GM04504 (cell line): ENCODE measurements around the gene POLN.
"Not testable (repeated sequence)": the region's sequence is repeated elsewhere in the genome, so short reads cannot be mapped to it uniquely, and the experiment has no call there.

Source experiments
- DNase-seq: peaks from one replicate; pipeline ENCODE4 v3.0.0-alpha.2; 2012; ENCODE audit warnings: low read depth

The POLN gene

DNA sequence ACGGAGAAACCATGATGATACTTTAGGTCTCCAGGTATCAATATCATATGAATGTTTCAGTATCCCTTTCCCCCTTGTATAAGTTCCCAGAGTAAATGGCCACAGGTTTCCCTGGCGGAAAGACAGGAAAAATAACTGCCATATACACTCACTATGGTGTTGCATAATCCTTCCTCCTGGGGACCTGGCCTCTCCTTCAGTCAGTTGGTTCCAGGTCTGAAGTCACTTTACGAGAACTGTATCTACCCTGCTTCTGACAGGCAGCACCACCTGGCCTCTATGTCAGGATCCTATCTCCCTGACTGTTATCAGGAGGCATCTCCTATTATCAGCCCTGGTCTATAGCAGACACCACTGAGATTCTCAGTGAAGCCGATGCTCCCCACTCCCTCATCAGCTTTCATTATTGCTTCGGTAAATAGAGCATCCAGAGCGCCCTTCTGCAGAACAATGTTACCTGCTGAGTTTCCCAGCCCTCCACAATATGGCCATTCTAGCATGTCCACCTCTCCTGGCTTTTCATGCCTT lies 22.6 kb downstream of the POLN start:
- DNase-seq = no peak

DNA sequence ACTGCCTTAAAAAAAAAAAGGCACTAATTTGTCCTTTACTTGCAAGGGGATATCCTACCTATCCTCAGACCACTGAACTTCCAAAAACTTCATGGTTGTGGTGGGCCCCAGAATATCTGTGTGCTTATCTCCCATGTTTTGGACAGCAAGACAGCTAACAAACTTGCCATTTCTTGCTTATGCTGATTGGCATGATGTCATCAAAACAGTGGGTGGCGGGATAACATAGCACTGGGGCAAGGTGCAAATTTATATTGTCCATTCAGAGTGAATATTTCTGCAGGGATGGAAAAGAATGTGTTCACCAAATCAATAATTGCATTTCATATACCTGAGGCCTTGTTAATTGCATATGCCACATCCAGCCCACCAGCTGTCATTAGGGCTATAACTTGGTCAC lies 23.5 kb downstream of the POLN start:
- DNase-seq = no peak

DNA sequence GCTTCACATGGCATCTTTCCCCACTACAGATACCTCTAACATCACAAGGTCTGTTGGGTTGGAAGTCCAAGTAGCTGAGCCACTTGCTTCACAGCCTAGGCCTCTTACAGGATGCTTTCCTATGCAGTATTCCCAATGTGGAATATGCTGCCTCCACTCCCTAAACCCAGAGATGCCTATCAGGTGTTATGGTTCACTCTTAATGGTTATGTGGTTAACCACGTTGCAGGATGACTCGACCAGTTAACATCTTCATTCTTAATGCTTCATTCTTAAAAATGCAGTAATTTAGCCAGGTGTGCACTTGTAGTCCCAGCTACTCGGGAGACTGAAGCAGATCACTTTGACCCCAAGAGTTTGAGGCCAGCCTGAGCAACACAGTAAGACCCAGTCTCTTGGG lies 24.2 kb downstream of the POLN start:
- DNase-seq = no peak

DNA sequence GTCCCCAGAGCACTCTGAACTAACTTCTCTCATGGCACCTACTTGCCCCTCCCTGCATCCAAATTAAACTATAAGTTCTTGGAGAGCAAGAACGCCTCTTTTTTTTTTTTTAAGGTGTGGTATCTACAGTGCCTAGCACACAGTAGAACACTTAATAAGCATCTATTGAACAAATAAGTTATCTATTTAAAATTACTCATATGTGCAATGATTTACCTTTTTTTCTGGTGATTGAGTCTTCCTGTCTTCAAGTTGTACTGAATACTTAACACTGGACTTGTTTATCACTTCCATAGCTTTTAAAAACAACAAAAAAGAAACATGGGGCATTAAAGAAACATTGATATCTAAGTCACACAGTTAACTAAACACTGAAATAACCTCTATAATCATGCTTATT lies 29.1 kb downstream of the POLN start:
- DNase-seq = no peak

DNA sequence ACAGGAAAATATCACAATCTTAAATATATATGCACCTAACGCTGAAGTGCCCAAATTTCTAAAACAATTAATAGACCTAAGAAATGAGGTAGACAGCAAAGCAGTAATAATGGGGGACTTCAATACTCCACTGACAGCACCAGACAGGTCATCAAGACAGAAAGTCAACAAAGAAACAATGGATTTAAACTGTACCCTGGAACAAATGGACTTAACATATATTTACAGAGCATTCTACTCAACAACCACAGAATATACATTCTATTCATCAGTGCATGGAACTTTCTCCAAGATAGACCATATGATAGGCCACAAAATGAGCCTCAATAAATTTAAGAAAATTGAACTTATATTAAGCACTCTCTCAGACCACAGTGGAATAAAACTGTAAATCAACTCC lies 39.1 kb downstream of the POLN start:
- not testable (repeated sequence) for DNase-seq

DNA sequence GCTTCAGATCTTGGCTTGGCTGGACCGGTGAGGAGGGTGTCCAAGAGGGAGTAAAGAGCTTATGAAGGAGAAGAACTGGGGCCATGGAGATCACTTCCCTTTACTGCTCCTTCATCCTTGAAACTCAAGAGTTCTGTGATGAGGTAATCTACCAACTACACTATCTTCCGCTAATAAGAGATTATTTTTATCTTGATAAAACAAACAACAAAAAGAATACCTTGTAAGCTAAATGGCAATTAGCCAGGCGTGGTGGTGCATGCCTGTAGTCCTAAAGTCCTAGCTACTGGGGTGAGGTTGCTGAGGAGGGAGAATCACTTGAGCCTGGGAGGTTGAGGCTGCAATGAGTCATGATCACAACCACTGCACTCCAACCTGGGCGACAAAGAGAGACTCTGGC lies 47.4 kb downstream of the POLN start:
- DNase-seq = no peak

DNA sequence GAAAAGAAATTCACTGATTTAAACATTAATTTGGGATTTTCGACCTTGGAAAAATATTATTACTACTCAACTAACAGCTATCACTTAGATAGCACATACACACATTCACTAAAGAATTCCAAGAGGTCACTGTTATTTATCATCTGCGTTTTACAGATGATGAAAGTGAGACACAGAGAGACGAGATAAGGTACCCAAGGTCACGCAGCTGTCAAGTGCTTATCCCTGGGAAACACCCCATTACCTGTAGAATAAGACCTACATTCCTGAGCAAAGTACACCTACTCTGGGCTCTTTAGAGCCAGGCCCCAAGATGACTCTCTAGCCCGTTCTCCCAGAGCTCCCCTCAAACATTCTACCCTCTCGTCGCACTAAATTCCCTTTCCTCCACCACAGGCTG lies 48.6 kb downstream of the POLN start:
- DNase-seq = no peak

DNA sequence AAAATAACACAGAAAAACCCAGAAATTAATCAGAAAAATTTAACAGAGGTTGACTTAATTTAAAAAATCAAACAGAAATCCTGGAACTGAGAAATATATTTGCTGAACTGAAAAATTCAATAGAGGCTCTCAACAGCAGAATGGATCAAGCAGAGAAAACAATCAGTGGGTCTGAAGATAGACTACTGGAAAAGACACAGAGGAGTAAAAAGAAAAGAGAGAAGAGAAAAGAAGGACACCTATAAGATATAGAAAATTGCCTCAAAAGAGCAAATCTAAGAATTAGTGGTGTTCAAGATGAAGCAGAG lies 55.1 kb downstream of the POLN start:
- DNase-seq = no peak

DNA sequence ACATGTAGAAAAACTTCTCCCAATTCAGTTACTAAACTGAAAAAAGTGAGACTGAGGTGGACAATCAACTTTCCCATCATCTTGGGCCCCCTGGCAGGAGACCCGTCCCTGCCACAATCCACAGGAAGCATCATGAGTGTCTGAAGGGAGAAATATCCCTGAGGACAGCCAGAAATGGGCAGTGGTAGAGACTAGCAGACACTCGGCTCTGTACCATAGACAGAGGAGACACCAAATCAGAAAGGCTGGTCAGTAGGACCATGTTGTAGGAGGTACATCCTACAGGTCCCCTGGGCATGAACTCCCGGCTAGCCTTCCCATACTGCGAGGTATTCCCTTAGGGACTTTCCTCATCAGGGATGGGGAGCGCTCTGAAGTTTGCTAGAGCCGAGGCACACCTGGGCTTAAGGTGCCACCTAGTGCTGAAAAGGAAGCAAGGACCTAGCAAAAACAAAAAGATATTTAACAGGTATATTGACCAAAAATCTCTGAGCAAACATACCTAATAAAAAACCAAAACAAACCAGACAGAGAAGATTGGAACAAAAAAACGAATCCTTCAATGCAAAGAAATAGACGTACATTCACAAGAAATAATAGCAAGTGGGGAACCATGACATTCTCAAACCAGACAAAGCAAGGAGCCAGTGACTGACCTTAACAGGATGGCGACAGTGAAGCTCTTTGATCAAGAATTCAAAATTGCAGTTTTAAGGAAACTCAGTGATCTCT lies 55.6 kb downstream of the POLN start:
- DNase-seq = no peak

DNA sequence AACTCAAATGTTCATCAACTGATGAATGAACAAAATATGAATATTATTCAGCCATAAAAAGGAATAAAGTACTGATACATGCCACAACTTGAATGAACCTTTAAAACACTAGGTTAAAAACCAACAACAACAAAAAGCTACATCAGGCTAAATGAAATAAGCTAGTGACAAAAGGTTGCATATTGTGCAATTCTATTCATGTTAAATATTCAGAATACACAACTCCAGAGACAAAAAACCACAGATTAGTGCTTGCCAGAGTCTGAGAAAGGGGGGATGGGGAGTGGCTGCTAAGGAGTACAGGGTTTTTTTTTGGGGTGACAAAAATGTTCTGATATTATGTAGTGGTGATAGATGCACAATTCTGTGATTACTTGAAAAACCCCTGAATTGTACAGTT lies 58.5 kb downstream of the POLN start:
- DNase-seq = no peak

DNA sequence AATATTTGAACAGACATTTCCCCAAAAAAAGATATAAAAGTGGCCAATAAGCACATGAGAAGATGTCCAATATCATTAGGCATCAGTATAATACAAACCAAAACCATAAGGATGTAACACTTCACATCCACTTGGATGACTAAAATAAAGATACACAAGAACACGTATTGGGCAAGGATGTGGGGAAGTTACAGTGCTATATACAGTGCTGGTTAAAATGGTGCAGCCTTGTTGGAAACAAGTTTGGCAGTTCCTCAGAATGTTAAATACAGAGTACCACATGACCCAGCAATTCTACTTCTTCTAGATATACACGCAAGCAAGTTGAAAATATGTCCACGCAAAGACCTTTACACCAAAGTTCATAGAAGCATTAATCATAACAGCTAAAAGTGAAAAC lies 58.9 kb downstream of the POLN start:
- DNase-seq = no peak

DNA sequence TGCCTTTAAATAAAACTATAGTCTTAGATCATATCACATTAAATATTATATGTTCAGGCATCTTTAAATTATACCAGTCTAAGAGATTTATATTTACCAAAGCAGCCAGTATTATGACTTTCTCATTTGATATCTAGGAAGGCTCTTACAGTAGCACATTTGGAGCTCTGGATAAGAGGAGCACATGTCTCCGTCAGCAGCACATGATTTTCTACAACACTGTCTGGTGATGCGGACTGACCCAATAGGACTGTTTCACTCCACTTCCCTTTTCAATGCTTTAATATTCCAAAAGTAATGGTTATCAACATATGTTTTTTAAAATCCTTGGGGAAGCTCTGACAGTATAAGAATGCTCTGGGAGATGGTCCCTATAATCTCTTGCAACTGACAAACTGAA lies 61.5 kb downstream of the POLN start:
- no peak for DNase-seq

DNA sequence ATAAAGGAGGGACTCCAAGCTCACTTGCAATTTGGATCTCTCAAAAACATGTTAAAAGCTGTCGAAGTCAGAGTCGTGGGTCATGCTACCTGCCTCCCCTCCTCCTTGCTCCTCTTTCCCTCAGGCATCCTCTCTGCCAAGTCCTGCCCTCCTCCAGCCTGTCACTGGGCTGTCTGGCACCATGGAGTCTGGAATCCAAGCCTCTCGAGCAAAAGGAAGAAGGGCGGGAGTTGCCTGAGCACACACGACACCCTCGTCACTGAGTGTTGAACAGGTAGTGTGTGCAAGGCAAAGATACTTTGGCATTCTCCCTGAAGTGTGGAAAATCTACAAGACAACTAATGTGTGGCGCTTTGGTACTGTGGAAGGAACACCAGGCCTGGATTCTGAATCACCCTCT lies 62.2 kb downstream of the POLN start:
- no peak for DNase-seq

DNA sequence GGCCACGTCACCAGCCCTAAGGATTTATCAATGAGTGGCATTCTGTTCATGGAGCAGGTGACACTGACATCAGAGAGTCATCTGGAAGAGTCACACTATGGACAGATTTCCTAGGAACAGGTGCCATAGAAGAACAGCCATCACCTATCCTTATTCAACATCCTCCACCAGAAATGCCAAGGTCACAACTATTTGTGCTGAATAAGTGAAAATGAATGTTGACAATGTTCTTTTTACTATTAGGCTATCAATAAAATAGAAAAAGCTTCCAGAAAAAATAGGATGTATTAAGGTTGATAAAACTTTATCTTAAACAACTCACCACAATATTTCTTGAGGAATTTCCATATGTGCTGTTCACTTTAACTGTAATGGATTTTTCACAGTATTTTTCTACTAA lies 62.9 kb downstream of the POLN start:
- DNase-seq = no peak

DNA sequence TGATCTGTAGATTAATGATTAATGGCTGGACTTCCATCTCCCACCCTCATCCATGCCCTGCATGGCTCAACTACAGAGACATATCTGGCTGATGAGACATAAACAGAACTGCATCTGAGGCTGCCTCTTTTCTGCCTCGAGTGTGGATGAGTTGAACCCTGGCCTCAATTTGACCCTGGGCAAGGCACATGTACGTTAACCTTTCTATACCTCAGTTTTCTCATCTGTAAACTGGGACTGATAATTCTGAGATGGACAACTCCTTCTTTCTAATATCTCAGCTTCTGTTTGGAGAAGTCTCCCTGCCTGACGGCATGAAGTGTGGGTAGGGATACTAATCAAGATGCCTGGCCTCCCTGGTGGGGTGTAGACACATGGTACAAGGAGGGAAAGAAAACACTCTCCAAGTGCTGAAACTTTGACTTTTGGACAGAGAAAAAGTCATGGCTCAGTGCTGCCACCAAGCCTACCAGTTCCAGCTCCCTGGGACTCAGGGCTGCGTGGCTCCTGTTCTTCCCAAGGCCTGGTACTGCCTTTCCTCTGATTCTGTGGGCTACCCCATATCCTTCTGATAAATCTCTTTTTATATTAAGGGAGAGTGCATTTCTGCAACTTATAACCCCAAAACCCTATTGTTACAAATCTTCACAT lies 64.4 kb downstream of the POLN start:
- DNase-seq = no peak

DNA sequence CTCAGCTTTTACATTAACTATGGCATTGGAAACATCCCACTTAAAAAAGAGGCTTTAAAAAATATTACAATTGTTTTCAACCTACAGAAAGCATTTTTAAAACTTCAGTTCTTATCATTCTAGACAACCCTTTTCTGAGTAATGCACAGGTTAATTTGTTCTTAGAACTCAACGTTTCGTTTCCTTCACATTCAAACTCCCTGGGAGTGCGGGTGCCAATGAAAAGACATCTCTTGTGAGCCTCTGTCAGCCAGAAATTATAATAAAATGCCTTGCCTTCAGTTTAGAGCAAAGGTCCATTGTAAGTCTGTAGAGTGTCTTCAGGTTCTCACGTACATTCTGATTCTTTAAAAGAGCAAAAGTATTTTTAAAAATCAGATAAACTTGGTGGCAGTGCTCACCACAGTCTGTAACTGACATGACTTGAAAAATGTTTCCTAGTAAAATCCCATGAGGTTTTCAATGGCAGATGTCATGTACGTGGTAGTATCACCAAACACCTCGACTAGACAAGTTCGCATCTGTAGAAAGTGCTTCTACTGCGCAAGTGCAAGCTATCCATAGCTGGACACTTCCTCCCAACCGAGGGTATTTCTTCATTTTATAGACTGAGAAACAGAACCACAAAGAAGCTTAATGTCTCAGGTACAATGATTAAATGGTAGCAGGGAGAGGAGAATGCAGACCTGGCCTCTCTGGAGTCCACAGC lies 65.8 kb downstream of the POLN start:
- no peak for DNase-seq

DNA sequence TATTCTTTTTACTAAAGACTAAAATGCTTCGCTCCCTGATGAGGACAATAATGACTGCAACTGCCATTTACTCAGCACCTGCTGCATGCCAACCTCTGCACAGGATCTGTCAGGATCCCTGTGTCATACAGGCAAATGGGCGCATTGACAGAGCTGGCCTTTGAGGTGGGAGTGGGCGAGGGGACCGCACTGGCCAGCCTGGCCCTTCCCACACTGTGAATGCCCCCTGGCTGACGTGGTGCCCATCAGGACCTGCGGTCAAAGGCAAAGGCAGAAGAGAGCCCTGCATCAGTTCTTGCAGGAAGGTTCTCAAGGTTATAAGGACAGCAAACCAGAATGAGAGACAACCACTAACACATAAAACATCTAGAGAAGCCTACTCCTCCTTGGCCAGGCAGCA lies 67.9 kb downstream of the POLN start:
- no peak for DNase-seq

DNA sequence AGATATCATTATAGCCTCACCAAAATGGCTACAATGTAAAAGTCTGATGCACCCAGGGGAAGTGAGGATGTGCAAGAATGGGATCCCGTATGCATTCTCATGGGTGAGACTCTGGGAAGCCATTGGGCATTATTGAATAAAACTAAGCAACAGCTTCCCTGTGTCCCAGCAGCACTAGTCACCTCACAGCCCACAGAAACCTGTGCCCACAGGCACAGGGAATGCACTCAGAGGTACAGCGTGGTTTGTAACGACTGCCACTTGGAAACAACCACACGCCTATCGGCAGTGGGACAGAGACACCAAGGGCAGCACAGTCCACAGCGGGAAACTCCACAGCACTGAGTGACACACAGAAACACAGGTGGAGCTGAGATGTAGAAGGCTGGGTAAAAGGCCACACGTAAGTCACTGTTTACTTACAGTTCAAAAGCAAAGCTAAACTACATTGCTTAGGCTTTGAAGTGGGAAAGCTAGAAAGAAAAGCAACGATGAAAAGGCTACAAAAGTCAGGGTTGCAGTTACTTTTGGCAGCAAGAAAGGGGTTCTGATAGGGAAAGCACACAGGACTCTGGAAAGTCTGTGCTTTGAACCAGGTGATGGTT lies 69.2 kb downstream of the POLN start:
- DNase-seq = no peak

DNA sequence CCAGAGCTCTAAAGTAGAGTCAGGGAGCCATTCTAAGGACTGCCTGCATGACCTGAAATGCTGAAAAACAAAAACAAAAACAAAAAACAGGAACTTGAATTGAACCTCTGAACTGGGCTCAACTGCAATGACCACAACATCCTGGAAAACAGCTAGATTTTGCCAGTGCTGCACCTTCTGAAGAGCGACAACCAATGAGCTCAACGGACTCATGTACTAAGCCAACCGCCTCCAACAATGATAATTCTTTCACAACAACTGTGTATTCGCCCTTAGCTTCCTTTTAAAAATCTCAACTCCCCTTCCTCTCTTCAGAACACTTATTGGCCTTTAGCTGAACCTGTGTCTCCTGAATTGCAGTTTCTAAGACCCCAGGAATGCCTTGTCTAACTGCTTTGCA lies 69.8 kb downstream of the POLN start:
- DNase-seq = no peak

DNA sequence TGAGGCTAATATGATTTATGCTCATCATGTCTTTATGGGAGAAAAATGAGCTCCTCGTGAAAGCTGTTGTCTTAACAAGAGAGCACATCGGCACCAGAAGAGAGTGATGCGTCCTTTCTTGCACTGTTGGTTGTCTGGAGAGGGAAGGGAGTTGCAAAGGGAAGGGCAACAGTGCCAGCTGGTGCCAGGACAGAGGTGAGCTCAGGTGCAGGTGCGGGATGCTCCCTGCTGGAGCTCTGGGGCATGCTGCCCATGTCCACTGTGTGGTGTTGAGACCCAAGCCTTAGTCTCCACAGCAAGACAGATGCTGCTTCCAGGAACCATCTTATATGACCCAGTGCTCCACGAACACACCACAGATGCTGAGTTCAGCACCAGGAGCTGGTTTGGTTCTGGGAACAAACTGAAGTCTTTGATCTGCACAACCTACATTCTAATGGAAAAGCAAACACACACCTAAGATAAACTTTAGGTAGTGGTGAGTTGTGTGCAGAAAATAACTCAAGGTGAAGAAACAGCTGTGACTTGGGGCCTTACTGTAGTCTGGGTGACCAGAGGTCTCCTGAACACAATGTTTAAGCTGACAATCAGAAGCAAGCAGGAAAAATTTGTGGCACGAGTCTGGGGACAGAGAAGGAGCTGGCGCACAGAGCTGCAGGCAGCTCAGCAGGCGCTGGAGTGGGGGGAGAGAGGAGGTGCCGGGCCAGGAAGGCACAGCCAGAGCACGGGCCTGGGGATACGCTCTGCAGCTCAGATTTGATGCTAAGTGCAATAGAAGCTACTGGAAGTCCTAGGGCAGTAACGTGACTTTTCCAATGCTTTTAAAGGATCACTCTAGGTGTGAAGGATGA lies 73.2 kb downstream of the POLN start:
- no peak for DNase-seq

DNA sequence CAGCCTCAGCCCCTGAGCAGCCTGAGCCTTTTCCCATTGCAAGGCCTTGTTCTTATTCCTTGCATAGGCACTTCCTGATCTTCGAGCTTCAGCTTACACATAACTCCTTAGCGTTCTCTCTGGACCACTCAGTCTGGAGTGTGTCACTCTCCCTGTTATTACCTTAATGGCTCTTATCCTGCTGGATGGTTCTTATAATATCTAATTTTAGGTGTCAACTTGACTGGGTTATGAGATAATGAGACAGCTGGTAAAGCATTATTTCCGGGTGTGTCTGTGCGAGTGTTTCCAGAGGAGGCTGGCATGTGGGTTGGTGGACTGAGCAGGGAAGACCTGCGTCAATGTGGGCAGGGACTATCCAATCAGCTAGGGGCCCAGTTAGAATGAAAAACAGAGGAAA lies 75.7 kb downstream of the POLN start:
- no peak for DNase-seq

DNA sequence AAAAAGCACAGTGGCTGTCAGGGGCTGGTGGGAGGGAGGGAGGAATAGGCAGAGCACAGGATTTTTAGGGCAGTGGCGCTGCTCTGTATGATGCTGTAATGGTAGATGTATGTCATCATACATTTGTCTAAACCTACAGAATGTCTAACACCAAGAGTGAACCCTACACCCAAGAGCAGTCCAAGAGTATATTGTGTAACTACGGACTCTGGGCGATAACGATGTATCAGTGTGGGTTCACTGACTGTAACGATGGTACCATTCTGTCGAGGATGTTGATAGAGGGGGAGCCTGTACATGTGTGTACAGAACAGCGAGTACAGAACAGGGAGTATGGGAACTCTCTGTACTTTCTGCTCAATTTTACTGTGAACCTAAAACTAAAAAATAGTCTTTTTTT lies 76.5 kb downstream of the POLN start:
- DNase-seq = no peak
